ENCODE results near the gene CECR2.

Gene CECR2

DNA sequence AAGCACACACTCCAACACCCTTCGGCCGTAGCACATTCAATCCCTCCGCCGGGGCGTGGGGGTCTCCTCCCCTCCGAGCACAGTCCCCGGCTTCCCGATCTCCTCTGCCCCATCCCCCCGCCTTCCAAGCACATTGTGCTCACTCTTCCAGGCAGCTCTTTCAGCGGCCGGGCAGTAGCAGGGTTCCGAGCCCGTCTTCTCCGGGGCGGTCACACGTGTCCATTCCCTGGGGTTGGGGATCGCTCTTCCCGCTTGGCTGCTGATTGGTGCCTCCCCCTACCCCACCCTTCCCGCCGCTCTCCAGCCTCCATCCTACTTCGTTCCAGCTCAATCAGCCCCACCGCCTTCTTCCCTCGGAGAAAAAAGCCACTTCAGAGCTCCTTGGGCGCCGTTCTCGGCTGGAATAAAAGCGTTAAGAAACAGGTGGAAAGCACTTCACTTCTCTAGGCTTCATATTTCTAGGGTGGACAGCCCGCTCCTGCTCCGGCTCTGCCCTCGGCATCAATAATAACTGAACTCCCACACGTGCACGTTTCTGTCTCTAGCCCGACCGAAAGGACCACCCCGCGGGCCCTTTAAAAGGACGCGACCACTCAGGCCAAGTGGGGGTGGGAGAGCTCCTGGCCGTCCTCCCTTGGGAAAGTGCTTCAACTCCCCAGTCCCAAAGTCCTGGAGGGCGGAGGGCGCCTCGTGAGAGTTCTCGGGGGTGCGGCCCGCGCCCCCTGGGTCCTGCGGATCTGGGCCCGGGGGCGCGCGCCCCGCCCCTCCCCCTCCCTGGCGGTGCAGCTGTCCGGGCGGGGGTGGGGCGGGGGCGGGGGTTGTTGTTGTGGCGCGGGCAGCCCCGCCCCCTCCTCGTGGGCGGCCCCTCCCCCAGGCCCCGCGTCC lies 464 bp upstream of the CECR2 start:
- DNase-seq, result no peak

DNA sequence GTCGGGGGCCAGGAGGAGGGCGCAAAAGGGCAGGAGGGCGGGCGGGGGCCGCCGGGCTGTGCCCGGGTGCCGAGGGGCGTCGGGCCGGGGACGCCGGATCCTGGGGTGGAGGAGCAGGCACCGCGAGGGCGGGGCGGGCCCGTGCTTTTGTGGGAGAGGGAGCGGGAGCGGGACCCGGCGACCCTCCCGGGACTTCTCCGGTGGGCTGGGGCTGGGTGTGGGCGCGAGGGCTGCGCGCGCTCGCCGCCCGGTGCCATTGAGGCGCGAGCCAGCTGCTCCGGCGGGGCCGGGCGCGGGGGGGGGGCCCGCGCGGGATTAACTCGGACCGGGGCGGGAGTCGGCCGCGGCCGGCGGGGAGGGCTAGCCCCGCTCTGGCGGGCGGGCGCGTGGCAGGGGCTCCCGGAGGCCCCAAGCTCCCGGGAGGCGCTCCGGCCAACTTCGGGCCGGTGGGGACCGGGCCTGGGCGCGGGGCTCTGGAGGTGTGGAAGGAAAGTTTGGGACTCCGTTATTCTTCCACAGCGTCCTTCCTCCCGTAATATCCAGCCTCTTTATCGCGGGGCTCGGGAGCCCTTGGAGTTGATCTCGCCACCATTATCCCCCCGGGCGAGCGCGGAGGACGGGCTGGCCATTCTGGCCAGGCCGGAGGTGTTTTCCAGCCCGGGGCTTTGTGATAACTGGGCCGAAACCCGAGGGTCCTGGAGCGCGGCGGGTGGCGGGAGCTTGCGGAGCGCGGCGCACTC lies 936 bp downstream of the CECR2 start:
- no peak for DNase-seq

DNA sequence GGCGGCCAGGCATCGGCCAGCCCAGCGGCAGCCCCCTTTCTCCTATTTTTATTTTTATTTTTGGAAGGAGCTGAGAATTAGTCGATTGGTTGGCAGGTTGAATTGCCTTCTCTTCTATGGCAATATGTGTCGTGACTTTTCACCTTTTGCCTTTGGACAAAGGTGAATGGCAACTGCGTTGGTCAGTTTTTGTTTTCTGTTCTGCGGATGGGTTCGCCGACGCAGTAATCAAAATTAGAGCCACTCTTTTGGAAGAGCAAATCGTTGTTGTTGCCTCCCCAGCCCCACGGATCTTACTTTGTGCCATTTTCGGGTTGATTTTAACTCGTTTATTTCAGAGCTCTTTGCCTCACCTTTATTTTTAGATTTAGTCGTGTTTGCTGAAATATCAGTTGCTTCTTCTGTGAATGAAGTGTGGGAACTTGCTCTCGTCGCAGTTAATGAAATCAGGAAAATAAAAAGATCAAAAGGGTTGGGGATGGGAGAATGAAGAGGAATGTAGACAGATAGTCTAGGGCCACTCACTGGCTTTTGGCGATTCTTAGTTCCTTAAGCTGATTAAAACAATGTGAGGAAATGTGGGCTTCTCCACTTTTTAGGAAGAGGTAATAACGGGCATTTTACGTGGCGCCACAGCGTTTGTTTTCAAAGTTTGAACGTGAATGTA lies 1.6 kb downstream of the CECR2 start:
- DNase-seq, result no peak

DNA sequence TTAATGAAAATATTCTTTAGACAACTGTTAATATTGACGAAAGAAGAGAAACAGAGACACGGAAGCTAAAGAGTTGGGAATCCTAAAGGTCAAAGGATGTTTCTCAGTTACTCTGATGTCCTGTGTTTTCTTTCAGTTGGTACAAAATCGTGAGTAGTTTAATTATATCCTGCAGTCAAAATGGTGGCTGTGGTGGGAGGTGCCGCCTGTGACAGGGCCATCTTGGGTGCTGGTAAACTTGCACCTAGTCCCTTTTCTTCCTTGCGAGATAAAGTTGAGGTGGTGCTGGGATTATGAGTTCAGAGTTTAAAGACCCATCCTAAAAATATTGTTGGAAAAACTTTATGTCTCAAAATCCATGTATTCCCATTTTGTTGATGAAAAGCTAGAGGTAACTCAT lies 2.2 kb downstream of the CECR2 start:
- DNase-seq, result no peak

DNA sequence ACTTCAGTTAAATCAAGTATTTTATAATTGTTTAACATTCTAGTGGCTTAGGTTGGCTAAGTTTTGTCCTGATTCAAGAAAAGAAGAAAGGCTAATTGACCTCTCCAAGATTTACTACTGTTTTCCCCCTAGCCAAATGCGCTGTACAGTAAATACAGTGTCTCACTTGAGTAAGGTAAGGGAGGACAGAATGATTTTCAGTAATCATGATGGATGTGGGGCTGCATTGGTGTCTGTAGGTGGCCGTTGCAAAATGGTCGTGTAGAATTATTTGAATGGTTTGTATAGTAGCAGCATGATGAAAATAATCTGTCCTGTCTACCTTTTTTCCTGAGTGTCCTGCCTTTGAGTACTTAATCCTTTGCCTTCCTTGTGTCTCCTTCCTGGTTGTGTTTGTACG lies 4.6 kb downstream of the CECR2 start:
- no peak for DNase-seq

DNA sequence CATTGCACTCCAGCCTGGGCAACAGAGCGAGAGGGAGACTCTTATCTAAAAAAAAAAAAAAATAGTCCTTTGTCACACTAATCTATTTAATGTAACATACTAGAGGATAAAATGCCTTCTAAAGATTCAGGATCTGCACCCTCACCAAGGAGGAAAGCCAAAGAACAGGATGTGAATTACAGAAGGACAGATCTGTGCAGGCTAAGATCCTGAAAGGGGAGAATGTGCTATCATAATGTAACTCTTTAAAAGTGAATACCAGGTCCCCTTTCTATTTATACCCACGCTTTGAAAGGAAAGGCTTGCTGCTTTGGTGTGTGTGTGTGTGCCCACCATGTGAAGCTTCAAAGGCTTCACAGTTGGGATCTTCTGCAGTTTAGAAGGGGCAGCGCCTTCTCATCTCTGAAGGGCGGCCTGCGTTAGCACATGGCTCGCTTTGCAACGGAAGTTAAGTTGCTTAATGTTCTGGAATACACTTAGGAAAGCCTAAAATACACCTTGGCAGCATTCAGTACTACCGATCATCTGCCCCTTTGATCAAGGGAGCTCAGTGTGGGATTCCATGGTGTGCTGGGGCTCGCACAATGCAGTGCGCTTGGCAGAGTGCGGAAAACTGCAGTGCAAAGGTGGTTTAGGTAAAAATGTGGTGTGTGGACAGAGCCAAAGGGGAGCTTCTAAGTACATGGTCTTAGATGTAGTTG lies 6.8 kb downstream of the CECR2 start:
- no peak for DNase-seq

DNA sequence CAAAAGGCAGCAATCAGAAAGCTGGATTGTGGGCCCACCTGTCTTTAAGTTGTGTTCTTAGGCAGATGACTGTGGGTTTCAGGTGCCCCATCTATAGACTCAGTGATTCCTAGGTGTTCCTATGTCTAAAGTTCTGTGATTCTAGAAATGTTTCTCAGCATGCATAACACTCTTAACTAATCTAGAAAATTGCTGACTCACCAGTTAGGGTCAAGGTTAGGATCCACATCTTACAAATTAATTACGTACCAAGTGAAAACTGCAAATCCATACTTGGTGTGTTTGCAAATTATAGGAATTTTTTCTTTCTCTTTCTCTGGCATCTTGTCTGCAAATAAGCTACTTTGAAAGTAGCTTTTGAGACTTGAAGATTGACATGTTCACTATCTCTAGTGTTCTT lies 7.7 kb downstream of the CECR2 start:
- DNase-seq, result no peak

DNA sequence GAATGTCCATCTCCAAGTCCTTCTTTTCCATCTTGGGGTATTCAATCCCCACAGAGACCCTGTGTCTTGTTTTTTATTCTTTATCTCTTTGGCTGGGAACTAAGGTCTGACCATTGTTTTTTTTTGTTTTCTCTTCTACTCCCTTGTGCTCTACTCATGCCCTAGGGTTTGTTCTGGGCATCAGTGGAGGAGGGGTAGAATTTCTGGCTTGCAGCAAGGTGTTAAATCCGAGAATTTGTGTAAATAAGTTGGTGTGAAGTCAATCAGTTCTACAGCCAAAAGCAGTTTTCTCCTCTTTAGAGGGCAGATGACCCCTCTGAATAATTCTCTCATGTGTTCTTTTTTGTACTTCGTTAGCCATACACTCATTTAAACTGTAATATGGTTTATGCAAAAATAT lies 10.7 kb downstream of the CECR2 start:
- no peak for DNase-seq

DNA sequence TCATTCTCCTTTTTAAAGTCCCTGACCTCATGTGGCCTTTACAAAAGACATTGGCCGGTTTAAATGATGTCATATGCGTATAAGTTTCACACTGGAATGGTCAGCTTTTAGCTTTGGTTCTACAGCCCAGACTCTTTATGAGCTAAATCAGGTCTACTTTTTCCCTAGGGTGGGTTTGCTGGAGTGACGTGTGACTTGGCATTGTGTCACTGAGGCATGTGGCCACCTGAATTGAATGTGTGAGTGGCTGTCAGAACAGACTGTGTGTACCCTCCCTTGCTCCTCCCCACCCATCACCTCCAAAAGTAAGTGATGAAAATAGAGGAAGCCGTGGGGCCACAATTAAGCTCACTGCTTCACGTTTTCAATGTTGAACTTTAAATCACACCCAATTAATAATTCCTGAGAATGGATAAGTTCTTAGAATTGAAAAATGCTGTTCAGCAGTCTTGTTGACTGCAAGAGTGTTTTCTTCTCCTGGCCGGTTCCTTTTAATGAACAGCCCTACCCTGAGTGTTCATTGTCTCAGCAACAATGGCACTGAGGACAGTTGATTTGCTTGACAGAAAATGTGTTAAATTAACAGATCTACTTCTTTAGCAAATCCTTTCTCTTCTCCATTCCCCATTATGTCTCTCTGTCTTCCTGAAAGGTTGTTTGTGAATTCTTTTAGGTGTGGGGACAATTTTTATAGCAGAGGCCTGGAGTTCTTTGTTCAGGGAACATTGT lies 11.3 kb downstream of the CECR2 start:
- no peak for DNase-seq

DNA sequence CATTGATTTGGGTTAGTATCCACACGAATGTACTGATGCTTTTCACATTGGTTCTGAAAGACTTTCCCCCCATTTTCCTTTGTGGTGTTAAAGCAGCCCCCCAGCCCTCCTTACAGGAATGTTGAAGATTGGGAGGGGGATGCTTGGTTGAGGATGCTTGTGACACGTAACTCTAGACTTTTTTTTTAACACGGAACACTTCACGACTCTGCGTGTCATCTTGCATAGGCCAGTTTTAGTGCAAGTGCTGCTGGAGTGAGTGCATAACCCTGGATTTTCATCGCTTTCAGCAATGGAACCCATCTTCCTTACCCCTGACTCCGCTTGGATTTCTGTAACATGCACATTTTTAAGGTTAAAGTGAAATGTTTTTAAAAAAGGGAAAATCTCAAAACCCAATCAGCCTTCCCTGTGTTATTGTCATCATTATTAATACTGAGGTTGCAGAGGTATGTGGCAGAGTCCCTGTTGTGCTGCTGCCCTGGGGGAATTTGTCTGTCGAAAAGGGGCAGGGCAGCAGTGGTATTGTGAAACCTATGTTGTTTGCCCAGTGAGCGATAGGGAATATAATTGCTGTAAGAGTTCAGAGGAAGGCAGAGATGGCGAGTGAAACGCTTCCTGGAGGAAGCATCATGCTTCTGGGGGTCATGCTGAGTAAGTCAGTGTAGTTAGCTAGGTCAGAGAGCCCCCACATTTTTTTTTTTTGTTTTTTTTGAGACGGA lies 12.1 kb downstream of the CECR2 start:
- no peak for DNase-seq

DNA sequence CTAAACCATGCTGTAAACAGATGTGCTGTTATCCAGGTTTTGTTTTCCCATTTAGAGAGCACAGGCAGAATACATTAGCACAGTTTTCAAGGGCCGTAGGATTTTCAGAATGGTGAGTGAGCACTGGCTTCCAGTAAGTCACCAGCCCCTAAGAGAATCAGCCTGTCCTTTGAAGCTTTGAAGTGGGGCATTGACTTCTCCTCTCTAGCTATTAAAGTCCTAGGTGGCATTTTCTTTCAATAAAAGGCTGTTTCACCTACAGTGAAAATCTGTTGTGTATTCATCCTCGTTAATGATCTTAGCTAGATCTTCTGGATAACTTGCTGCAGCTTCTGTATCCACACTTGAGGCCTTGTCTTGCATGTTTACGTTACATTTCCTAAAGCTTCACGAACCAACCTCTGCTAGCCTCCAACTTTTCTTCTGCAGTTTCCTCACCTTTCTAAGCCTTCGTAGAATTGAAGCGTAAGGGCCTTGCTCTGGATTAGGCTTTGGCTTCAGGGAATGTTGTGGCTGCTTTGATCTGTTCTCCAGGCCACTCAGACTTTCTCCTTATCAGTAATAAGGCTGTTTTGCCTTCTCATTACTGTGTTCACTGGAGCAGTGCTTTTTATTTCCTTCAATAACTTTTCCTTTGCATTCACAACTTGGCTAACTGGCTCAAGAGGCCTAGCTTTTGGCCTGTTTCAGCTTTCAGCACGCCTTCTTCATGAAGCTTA lies 15.5 kb downstream of the CECR2 start:
- no peak for DNase-seq

DNA sequence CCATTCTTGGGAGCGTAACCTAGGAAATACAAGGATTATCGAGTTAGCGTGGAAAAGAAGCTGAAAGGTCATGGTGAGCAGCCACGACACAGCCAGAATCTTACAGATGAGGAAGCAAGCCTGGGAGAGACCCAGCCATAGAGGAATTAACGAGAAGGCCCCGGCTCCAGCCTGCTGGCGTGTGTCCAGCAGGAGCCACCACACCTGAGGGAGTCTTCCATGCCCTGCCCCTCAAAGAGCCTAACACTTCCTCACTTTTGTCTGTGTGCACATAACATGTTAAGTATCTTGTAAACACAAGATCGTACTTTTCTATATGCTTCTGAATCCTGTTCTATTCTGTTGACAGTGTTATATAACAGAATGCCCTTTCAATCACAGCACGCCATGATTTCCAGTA lies 18.1 kb downstream of the CECR2 start:
- no peak for DNase-seq

DNA sequence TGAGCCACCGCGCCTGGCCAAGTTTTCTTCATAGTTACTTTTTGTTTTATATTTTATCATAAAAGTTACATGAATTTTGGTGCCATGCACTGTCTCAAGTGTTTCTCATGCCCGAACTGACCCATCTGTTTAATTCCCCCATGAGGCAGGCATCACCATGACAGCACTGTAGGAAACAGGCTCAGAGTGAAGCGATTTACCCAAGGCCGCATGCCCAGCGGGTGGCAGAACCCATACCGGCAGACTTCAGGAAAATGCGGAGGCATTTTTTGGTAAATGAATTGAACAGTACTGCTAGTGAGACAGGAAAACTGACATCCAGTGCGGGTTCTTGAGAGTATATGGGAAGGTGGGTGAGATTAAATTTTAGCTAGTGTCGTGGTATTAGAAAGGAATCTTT lies 19.0 kb downstream of the CECR2 start:
- no peak for DNase-seq

DNA sequence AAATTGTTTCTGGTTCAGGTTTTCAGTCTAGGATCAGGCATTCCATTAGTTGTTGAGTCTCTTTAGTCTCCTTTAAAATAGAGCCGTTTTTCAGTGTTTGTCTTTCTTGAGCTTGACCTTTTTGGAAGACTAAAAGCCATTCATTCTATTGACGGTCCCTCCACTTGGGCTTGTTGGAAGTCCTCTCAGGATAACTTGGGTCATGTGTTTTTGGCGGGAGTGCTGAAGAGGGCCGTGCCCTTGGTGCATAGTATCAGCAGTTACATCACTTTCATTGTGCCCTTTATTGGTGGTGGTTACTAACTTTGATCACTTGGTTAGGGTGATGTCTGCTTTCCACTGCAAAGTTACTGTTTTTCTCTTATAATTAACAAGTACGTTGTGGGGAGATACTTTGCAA lies 20.8 kb downstream of the CECR2 start:
- DNase-seq, result no peak

DNA sequence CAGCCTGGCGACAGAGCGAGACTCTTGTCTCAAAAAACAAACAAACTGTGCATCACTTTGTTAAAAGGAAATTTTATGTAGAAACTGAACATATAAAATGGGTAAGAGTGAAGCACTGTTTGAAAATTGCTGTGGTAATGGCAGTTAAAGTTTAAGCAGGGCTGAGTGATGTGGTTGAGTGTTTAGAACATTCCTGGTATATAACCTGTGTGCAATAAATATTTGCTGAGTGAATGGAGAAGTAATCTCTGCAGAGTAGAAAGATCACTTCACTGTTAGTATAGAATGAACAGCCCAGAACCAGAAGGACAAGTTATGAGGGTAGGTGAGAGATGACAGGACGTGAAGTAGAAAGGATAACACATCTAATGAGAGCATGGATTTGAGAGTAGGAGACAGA lies 27.3 kb downstream of the CECR2 start:
- no peak for DNase-seq

DNA sequence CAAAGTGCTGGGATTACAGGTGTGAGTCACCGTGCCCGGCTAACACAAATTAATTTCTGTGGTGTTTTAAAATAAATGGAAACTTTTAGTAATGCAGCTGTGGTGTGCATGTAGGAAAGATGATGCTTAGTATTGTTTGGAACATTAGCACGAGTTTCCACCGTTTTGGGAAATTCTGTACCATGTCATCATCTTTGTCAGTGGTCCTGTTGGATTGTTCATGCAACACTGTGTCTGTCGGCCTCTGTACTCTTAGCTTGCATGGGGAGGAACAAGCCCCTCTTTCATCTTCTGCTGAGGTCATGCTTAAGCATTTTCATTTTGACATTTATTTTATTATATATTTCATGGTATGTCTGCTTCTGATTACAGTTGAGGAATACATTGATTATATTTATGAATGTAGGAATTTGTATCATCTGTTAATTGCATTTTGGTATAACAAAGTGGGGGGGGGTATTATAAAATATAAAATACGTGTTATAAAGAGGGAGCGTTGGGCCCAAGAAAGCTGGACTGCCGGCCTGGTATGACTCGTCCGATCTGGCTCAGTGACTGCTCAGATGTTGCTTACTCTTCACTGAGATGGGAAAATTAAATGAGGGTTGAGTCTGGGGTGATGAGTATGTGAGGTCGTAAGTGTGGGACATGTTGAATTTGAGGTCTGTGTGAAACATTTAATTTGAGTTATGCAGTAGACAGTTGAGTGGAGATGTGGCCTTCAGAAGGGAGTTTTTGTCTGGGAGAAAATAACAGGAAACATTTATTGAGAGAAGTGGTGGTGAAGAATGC lies 28.7 kb downstream of the CECR2 start:
- DNase-seq, result no peak

DNA sequence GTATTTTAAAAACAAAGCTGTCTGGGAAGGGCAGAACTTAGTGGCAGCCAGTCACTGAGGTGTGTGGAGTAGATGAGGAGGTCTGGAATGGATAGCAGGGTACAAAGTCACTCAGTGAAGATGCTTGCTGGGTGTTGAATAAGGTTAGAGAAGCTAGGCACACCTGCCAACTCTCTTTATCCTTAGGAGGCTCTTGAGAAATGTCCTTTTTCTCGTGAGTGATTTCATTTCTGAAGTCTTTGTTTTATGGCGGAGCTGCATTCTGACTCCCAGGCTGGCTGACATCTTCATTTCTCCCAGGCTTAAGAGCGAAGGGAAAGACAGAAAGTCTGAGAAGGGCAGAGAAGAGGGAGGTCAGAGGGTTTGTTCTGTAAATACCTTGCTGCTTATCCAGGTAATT lies 31.0 kb downstream of the CECR2 start:
- DNase-seq, result no peak

DNA sequence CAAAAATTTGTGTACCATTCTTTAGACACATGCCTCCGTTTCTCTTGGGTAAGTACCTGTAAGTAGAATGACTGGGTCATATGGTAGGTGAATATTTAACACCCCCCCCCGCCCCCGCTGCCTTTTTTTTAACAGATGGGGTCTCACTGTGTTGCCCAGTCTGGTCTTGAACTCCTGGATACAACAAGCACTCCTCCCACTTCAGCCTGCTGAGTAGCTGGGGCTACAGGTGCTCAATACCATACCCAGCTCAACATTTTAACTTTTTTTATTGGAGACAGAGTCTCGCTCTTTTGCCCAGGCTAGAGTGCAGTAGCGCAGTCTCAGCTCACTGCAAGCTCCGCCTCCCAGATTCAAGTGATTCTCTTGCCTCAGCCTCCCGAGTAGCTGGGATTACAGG lies 32.5 kb downstream of the CECR2 start:
- no peak for DNase-seq

DNA sequence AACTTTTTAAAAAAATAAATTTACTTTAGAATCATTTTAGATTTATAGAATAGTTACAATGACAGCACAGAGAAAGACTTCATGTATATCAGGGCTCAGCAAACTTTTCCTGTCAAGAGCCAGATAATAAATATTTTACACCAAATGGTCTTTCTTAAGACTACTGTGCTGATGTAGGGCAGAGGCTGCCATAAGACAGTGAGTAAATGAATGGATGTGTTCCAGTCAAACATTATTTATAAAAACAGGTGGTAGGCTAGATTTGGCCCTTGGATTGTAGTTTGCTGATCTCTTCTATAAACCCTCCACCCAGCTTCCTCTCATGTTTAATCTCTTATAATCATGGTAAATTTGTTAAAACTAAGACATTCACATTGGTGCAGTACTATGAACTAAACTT lies 33.0 kb downstream of the CECR2 start:
- DNase-seq, result no peak

DNA sequence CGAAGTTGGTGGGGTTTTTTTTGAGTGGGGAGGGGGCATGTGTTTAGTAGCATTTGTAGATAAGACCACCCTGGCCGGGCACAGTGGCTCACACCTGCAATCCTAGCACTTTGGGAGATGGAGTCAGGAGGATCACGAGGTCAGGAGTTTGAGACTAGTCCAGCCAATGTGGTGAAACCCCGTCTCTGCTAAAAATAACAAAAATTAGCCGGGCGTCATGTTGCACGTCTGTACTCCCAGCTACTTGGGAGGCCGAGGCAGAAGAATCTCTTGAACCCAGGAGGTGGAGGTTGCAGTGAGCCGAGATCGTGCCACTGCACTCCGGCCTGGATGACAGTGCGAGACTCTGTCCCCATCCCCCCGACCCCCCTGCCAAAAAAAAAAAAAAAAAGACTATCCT lies 34.6 kb downstream of the CECR2 start:
- no peak for DNase-seq

Measured in GF-D8 (cell line).